Mesenchymal stem cell (in vitro differentiated cells and primary cell): ENCODE measurements around the gene PLXNA2.

Source experiments
- DNase-seq: peaks from one replicate; pipeline ENCODE4 v3.0.0-alpha.2; 2013
- H2AFZ ChIP-seq: one replicate; pipeline ENCODE4 v1.6.1; 2013; ENCODE audit warnings: low read depth, mild to moderate bottlenecking, control low read depth, inconsistent platforms, low read length, moderate library complexity
- H2AK5ac ChIP-seq: 2 replicates; pipeline ENCODE4 v1.6.1; 2013; ENCODE audit warnings: low read length, moderate library complexity, mild to moderate bottlenecking, inconsistent platforms; ENCODE audit not compliant: severe bottlenecking
- H2BK120ac ChIP-seq: one replicate; pipeline ENCODE4 v1.6.1; 2013; ENCODE audit warnings: low read depth, mild to moderate bottlenecking, inconsistent platforms, low read length, moderate library complexity
- H2BK12ac ChIP-seq, 2 experiments: one replicate each; pipeline ENCODE4 v1.6.1; 2013; ENCODE audit warnings: inconsistent platforms in 2 of 2, low read length in 2 of 2, mild to moderate bottlenecking in 2 of 2, moderate library complexity in 2 of 2, control low read depth in 1 of 2
- H2BK15ac ChIP-seq: one replicate; pipeline ENCODE4 v1.6.1; 2013; ENCODE audit warnings: mild to moderate bottlenecking, low read depth, inconsistent platforms; ENCODE audit not compliant: poor library complexity, severe bottlenecking
- H2BK5ac ChIP-seq: 2 replicates; pipeline ENCODE4 v1.6.1; 2013; ENCODE audit warnings: low read depth, mild to moderate bottlenecking, low read length, control low read depth, inconsistent platforms; ENCODE audit not compliant: poor library complexity, severe bottlenecking
- H3K14ac ChIP-seq, 2 experiments: one replicate each; pipeline ENCODE4 v1.6.1; 2013; ENCODE audit warnings: inconsistent platforms in 2 of 2, low read length in 2 of 2, control low read depth in 1 of 2, mild to moderate bottlenecking in 1 of 2, moderate library complexity in 1 of 2
- H3K18ac ChIP-seq, 2 experiments: one replicate each; pipeline ENCODE4 v1.6.1; 2013; ENCODE audit warnings: inconsistent platforms in 2 of 2, low read length in 2 of 2, control low read depth in 1 of 2, low read depth in 1 of 2, mild to moderate bottlenecking in 1 of 2
- H3K23ac ChIP-seq, 2 experiments: one replicate each; pipeline ENCODE4 v1.6.1; 2013; ENCODE audit warnings: inconsistent platforms in 2 of 2, low read length in 2 of 2, mild to moderate bottlenecking in 2 of 2, moderate library complexity in 2 of 2, control low read depth in 1 of 2
- H3K27ac ChIP-seq: 2 replicates; pipeline ENCODE4 v1.5.1; 2013; ENCODE audit warnings: mild to moderate bottlenecking, moderate library complexity, low read length, control low read depth, inconsistent platforms; ENCODE audit not compliant: poor library complexity, severe bottlenecking
- H3K27me3 ChIP-seq, 2 experiments: 2 replicates each; pipeline versions ENCODE4 v1.6.1 to v1.7.0; 2013; ENCODE audit warnings: low read length in 2 of 2, mild to moderate bottlenecking in 2 of 2, moderate library complexity in 2 of 2, control low read depth in 1 of 2, inconsistent platforms in 1 of 2; ENCODE audit not compliant: control insufficient read depth in 1 of 2, insufficient read depth in 1 of 2
- H3K36me3 ChIP-seq, 2 experiments: 2 replicates each; pipeline versions ENCODE4 v1.6.1 to v1.7.0; 2013; ENCODE audit warnings: low read length in 2 of 2, control low read depth in 1 of 2, inconsistent platforms in 1 of 2, low read depth in 1 of 2, mild to moderate bottlenecking in 1 of 2; ENCODE audit not compliant: insufficient read depth in 2 of 2, control insufficient read depth in 1 of 2
- H3K4ac ChIP-seq, 2 experiments: one replicate each; pipeline ENCODE4 v1.6.1; 2013; ENCODE audit warnings: inconsistent platforms in 2 of 2, low read length in 2 of 2, mild to moderate bottlenecking in 2 of 2, moderate library complexity in 2 of 2, control low read depth in 1 of 2, low read depth in 1 of 2
- H3K4me1 ChIP-seq: 2 replicates; pipeline ENCODE4 v1.6.1; 2013; ENCODE audit warnings: low read depth, low read length, control low read depth; ENCODE audit not compliant: control insufficient read depth, insufficient read depth
- H3K4me2 ChIP-seq: 2 replicates; pipeline ENCODE4 v1.6.1; 2013; ENCODE audit warnings: low read length, mild to moderate bottlenecking, inconsistent platforms; ENCODE audit not compliant: poor library complexity, severe bottlenecking
- H3K4me3 ChIP-seq, 2 experiments: 2 replicates each; pipeline versions ENCODE4 v1.5.1 to v1.7.0; 2013; ENCODE audit warnings: low read length in 2 of 2, mild to moderate bottlenecking in 2 of 2, control low read depth in 1 of 2, low read depth in 1 of 2; ENCODE audit not compliant: insufficient read depth in 1 of 2
- H3K79me1 ChIP-seq: replicated peaks from 2 replicates; pipeline ENCODE4 v1.6.1; 2013; ENCODE audit warnings: mild to moderate bottlenecking, control low read depth, low read length, inconsistent platforms; ENCODE audit not compliant: poor library complexity, severe bottlenecking
- H3K9ac ChIP-seq: 2 replicates; pipeline ENCODE4 v1.7.0; 2013; ENCODE audit warnings: mild to moderate bottlenecking, low read length, moderate library complexity
- H3K9me3 ChIP-seq: 2 replicates; pipeline ENCODE4 v1.7.0; 2013; ENCODE audit warnings: mild to moderate bottlenecking, low read length; ENCODE audit not compliant: control insufficient read depth
- H4K8ac ChIP-seq: one replicate; pipeline ENCODE4 v1.6.1; 2013; ENCODE audit warnings: inconsistent platforms, mild to moderate bottlenecking, low read length, moderate library complexity
- H4K91ac ChIP-seq: one replicate; pipeline ENCODE4 v1.6.1; 2013; ENCODE audit warnings: mild to moderate bottlenecking, low read length, inconsistent platforms
- WGBS: methylation state at CpG from one replicate; pipeline ENCODE4 v1.1.7; 2013; ENCODE audit warnings: mixed read lengths; 5-methylcytosine and 5-hydroxymethylcytosine counted together

The PLXNA2 gene

GRCh38 chr1:208044589-208045462, 199.4 kb downstream of the PLXNA2 start:
- no peak overlapping the region for H2BK15ac ChIP-seq
- H3K27me3 ChIP-seq = no peaks in the 10 kb centered on the region
- H3K4me1 ChIP-seq = peaks cover 6% of the 10 kb centered on the region
- no peak overlapping the region for H2BK120ac ChIP-seq
- 86% methylated on average over 26 of the region's 27 CpGs for WGBS
- no peak for DNase-seq
- no peak overlapping the region for H3K14ac ChIP-seq
- no peak overlapping the region for H4K8ac ChIP-seq
- peaks cover 6 to 25% of the 10 kb centered on the region in 2 experiments for H3K36me3 ChIP-seq
- no peak overlapping the region for H3K27ac ChIP-seq
- no peak overlapping the region for H3K4me3 ChIP-seq
- H4K91ac ChIP-seq = no peak overlapping the region
- H3K4ac ChIP-seq = no peak overlapping the region
- H2AFZ ChIP-seq = no peak overlapping the region
- no peak overlapping the region for H3K9ac ChIP-seq
- no peaks in the 10 kb centered on the region for H3K79me1 ChIP-seq
- H3K18ac ChIP-seq = no peak overlapping the region
- H2AK5ac ChIP-seq = no peak overlapping the region
- H2BK5ac ChIP-seq = no peak overlapping the region
- H2BK12ac ChIP-seq = no peak overlapping the region
- H3K4me2 ChIP-seq = no peak overlapping the region
- no peaks in the 10 kb centered on the region for H3K9me3 ChIP-seq
- H3K23ac ChIP-seq = no peak overlapping the region

DNA sequence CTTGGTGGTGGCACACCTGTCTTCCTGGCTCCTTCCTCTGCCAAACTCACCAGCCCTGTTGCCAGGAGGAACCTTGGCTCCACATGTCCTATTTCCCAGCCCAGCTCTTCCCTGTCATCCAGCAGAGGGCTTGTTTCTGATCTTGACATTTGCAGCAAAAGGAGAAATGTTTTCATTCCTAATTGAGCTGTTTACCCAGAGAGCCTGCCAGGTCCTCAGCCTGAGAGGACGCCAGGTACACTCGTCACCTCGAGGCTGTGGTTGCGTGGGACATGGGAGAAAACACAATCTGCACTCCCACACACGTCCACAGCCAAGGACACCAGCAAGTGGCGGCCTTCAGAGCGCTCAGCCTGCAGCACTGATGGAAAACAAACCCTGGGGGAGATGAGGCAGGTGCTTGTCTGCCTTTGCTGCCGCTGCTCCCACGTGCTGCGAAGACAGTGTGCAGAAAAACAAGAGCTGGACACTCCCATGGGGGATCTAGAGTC, 200.4 kb downstream of the PLXNA2 start:
- no peaks in the 10 kb centered on the region for H3K79me1 ChIP-seq
- H3K23ac ChIP-seq = no peak overlapping the region
- H3K9ac ChIP-seq = no peak overlapping the region
- H3K36me3 ChIP-seq = peaks cover 6 to 25% of the 10 kb centered on the region in 2 experiments
- no peak overlapping the region for H3K18ac ChIP-seq
- H4K91ac ChIP-seq = no peak overlapping the region
- H4K8ac ChIP-seq = no peak overlapping the region
- H2AFZ ChIP-seq = no peak overlapping the region
- no peaks in the 10 kb centered on the region for H3K27me3 ChIP-seq
- H2BK120ac ChIP-seq = no peak overlapping the region
- no peak overlapping the region for H2BK5ac ChIP-seq
- H3K27ac ChIP-seq = no peak overlapping the region
- 96% methylated on average over 9 of the region's 10 CpGs for WGBS
- no peak overlapping the region for H2BK12ac ChIP-seq
- H3K14ac ChIP-seq = no peak overlapping the region
- H2BK15ac ChIP-seq = no peak overlapping the region
- peaks cover 6% of the 10 kb centered on the region for H3K4me1 ChIP-seq
- H2AK5ac ChIP-seq = no peak overlapping the region
- H3K4me3 ChIP-seq = no peak overlapping the region
- no peak overlapping the region for H3K4me2 ChIP-seq
- H3K9me3 ChIP-seq = no peaks in the 10 kb centered on the region
- H3K4ac ChIP-seq = no peak overlapping the region
- DNase-seq = no peak

DNA sequence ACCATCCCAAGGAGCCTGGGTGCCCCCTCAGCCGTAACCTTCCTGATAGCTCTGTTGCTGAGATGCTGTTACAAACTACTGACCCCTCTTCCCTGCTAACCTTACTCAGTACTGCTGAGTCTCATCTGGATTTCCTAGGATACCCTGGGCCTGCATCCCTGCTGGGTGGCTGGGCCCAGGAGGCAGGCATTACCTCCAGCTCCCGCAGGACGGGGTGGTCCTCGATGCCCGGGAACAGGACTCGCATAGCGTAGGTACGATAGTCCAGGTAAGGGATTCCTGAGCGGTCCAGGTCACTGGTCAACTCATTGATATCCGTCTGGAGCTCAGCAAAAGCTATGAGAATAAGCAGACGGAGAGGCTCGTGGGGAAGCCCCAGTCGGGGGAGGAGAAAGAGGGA, 201.3 kb downstream of the PLXNA2 start:
- Histone ChIP-seq H4K8ac (no peak overlapping the region), H3K9me3 (no peaks in the 10 kb centered on the region), H3K18ac (no peak overlapping the region), H3K79me1 (no peaks in the 10 kb centered on the region), H3K9ac (no peak overlapping the region), H2BK5ac (no peak overlapping the region), H2BK120ac (no peak overlapping the region), H3K27ac (no peak overlapping the region), H3K14ac (no peak overlapping the region), H3K23ac (no peak overlapping the region), H2BK15ac (no peak overlapping the region), H2BK12ac (no peak overlapping the region), H3K4me1 (peaks cover 6% of the 10 kb centered on the region), H4K91ac (no peak overlapping the region), H3K27me3 (no peaks in the 10 kb centered on the region), H3K36me3 (peaks cover 6 to 31% of the 10 kb centered on the region in 2 experiments), H3K4ac (no peak overlapping the region), H2AK5ac (no peak overlapping the region), H3K4me3 (no peak overlapping the region), H3K4me2 (no peak overlapping the region), H2AFZ (no peak overlapping the region)
- DNase-seq = no peak
- WGBS = 91% methylated on average over 13 of the region's 13 CpGs

DNA sequence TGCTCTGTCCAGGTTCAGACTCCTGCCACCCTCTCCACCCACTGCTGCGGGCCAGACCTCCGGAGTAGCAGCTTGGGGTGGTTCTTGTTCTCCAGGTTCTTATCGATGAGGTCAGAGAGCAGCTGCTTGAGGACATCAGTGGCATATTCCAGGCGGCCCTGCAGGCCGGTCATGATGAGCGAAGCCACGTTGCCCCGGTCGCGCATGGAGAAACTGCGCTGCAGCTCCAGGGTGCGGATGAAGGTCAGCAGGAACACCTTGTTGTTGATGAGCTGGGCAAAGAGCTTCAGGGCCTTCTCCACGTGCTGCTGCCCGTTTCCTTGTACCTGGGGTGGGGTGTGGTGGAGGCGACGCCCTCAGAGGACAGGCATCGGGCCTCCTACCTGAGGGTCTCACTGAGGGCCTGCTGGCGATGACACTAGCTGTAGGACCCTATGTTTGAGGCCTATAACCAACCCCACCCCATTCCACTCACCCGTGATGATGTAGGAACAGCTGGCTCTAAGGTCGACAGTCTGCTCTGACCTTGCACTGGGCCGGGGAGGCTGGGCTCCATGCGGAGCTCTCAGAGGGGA, 202.1 kb downstream of the PLXNA2 start:
- Histone ChIP-seq H2BK12ac (no peak overlapping the region), H2AK5ac (no peak overlapping the region)

More for the DNA sequence above, 202.1 kb downstream of the PLXNA2 start:
- no peak overlapping the region for H3K23ac ChIP-seq
- no peak overlapping the region for H4K91ac ChIP-seq
- H3K27ac ChIP-seq = no peak overlapping the region
- H2AFZ ChIP-seq = no peak overlapping the region
- H3K4ac ChIP-seq = no peak overlapping the region
- no peak overlapping the region for H2BK15ac ChIP-seq
- no peak overlapping the region for H4K8ac ChIP-seq
- H3K36me3 ChIP-seq = peaks cover 6 to 31% of the 10 kb centered on the region in 2 experiments
- H3K79me1 ChIP-seq = no peaks in the 10 kb centered on the region
- no peak overlapping the region for H2BK5ac ChIP-seq
- no peak overlapping the region for H3K18ac ChIP-seq
- H3K14ac ChIP-seq = no peak overlapping the region
- WGBS = 96% methylated on average over 22 of the region's 22 CpGs
- H3K9me3 ChIP-seq = no peaks in the 10 kb centered on the region
- H3K9ac ChIP-seq = no peak overlapping the region
- no peak overlapping the region for H3K4me3 ChIP-seq
- H3K27me3 ChIP-seq = no peaks in the 10 kb centered on the region
- DNase-seq = no peak
- no peak overlapping the region for H3K4me2 ChIP-seq
- H3K4me1 ChIP-seq = peaks cover 4% of the 10 kb centered on the region
- H2BK120ac ChIP-seq = no peak overlapping the region
